Measurements from ENCODE around the gene PCDH9. TPM values are rescaled to one million over a fixed set of nuclear protein-coding genes. Genes with fewer than 3 reads are reported as not detected.

The PCDH9 gene
- total and polyA plus RNA-seq, 2 of the 13 experiments (the other 11 are each of a cell fraction or from before 2014, with no cell fraction given): 0.09 TPM; not detected in 1

GRCh38 chr13:67023130-67023876 is 206.8 kb downstream of the PCDH9 start (continued):
- no peak for TF ChIP-seq ZNF768 (CRISPR knock-in tag; IDR thresholded peaks at IDR 0.05)
- no peak for TF ChIP-seq MIER2 (CRISPR knock-in tag; IDR thresholded peaks at IDR 0.05)
- no peak for TF ChIP-seq KDM2A (CRISPR knock-in tag; IDR thresholded peaks at IDR 0.05; ENCODE audit: borderline replicate concordance, low read depth)
- no peak for TF ChIP-seq ZBTB46 (CRISPR knock-in tag; IDR thresholded peaks at IDR 0.05; ENCODE audit: borderline replicate concordance)
- no peak for TF ChIP-seq ZSCAN20 (CRISPR knock-in tag; IDR thresholded peaks at IDR 0.05; ENCODE audit: borderline replicate concordance)
- no peak for TF ChIP-seq KMT2A (CRISPR knock-in tag; IDR thresholded peaks at IDR 0.05)

- no peak for FAIRE-seq
- H3K9me3 ChIP-seq (ENCODE audit: low read length): no peaks in the 10 kb centered on the region
- ChIA-PET CTCF (ENCODE audit: low intra/inter-chr PET ratio, low total read pairs) (no interaction called here), POLR2A (no interaction called here)
- no peak overlapping the region for H3K27ac ChIP-seq (ENCODE audit: extremely low read length, insufficient read depth, low read length)
- ATAC-seq: no peak
- intact Hi-C loops (cut with micrococcal nuclease; ENCODE audit: unreplicated experiment): no loop called here
- no peak for DNase-seq (ENCODE audit: low spot score)
- H3K27me3 ChIP-seq (ENCODE audit: control insufficient read depth in 1 of 2, insufficient read depth in 2 of 2, low read length in 2 of 2): no peaks in the 10 kb centered on the region
- in situ Hi-C loops (cut with HindIII; ENCODE audit: extremely low pct_ligation_motif_present, low pct_unique_long_range_greater_than_20kb): no loop called here
- no peaks in the 10 kb centered on the region for H3K4me1 ChIP-seq (ENCODE audit: insufficient read depth, low read length)
- H3K4me3 ChIP-seq (replicated peaks in 1 of 3; ENCODE audit: insufficient read depth in 1 of 3, low read depth in 2 of 3, low read length in 3 of 3): no peak overlapping the region
- no peaks in the 10 kb centered on the region for H3K36me3 ChIP-seq (replicated peaks in 1 of 2; ENCODE audit: control insufficient read depth in 1 of 2, insufficient read depth in 2 of 2, low read length in 2 of 2)
- BruUV-seq (replicated peaks): no TSS peak
- no peak overlapping the region for H3K4me2 ChIP-seq (ENCODE audit: low read depth, low read length)
- WGBS (ENCODE audit: low lambda C conversion rate): 64% methylated on average over 3 of the region's 3 CpGs
- TF ChIP-seq RXRA (CRISPR knock-in tag; IDR thresholded peaks at IDR 0.05) (no peak), ZNF614 (CRISPR knock-in tag; IDR thresholded peaks at IDR 0.05; ENCODE audit: borderline replicate concordance) (no peak), MBD4 (IDR thresholded peaks at IDR 0.05; ENCODE audit: borderline replicate concordance, low read length) (no peak), NCOA1 (CRISPR knock-in tag; IDR thresholded peaks at IDR 0.05) (no peak), ZBTB46 (CRISPR knock-in tag; IDR thresholded peaks at IDR 0.05; ENCODE audit: borderline replicate concordance) (no peak)
- H4K20me1 ChIP-seq (ENCODE audit: insufficient read depth, low read length): no peaks in the 10 kb centered on the region
- H3K9ac ChIP-seq (ENCODE audit: insufficient read depth, low read depth, low read length): no peak overlapping the region
- no peak overlapping the region for H2AFZ ChIP-seq (ENCODE audit: low read length)
- H3K79me2 ChIP-seq (ENCODE audit: insufficient read depth, low read length): no peaks in the 10 kb centered on the region
Measured at GRCh38 chr13:67018775-67019174, 211.4 kb downstream of the PCDH9 start.
